Activated naive CD4-positive, alpha-beta T cell treated with Interleukin-2 at 50 U/mL for 16 hours (primary cell): ENCODE data around the gene C19orf53.

Experiments
- DNase-seq: peaks from one replicate; pipeline ENCODE4 v3.0.0-alpha.2; 2020

The C19orf53 gene

DNA sequence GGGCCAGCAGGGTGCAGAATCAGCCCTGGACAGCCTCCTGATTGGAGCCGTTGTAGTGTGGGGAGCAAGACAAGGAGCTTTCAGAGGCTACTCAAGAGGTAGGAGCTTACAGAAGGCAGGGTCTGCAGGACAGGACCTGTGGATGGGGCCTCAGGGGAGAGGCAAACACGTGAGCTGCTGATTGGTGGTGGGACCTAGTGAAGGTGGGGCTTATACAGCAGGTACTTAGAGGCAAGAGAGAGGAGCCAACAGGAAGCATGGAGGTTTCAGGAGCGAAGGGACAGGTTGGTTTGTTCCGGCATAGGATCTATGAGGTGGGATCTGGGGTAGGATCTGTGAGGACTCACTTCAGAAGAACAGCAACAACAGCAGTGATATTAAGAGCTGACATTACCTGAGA is 53.4 kb downstream of the C19orf53 start:
- DNase-seq = no peak
